HepG2 (cell line): ENCODE data around the gene CFL1. TPM values are rescaled to one million over a fixed set of nuclear protein-coding genes. Genes with fewer than 3 reads are reported as not detected.

ENCODE experiments used
- CBX1 ChIP-seq: IDR thresholded peaks from one replicate; pipeline ENCODE4 v1.6.1; 2016; ENCODE audit warnings: antibody characterized with exemption, low read depth
- GPN1 ChIP-seq: sonication (generic); formaldehyde crosslinking; IDR thresholded peaks from 2 replicates; pipeline ENCODE4 v1.5.1; 2020; ENCODE audit warnings: missing genetic modification reagents, borderline replicate concordance
- HOXA7 ChIP-seq: sonication (generic); formaldehyde crosslinking; IDR thresholded peaks from 2 replicates; pipeline ENCODE4 v1.8.1; 2022; ENCODE audit warnings: mild to moderate bottlenecking, missing genetic modification reagents, moderate library complexity
- KDM5B ChIP-seq: sonication (generic); formaldehyde crosslinking; IDR thresholded peaks from 2 replicates; pipeline ENCODE4 v1.4.0; 2020; ENCODE audit warnings: missing genetic modification reagents, mild to moderate bottlenecking, borderline replicate concordance
- LCORL ChIP-seq, 2 experiments: fragments of 450-650 bp in 1 of 2; sonication (generic) in 1 of 2; formaldehyde crosslinking in 1 of 2; IDR thresholded peaks; 2 replicates each; pipeline versions ENCODE4 v1.5.0 to v1.6.1; 2017 to 2020; ENCODE audit warnings: antibody characterized with exemption in 1 of 2, missing genetic modification reagents in 1 of 2
- MBNL3 ChIP-seq: fragments of 250-450 bp; sonication (Bioruptor Pico); conservative IDR thresholded peaks from 2 replicates; pipeline ENCODE4 v1.8.0; 2022; ENCODE audit warnings: mild to moderate bottlenecking, inconsistent platforms
- NCOA2 ChIP-seq: sonication (generic); formaldehyde crosslinking; IDR thresholded peaks from 2 replicates; pipeline ENCODE4 v1.8.0; 2022; ENCODE audit warnings: inconsistent platforms
- NR2F1 ChIP-seq, 2 experiments: fragments of 450-650 bp in 1 of 2; formaldehyde crosslinking in 1 of 2; IDR thresholded peaks; 2 replicates each; pipeline versions ENCODE4 v1.5.0 to v1.6.1; 2016 to 2020; ENCODE audit warnings: mild to moderate bottlenecking in 1 of 2, missing compliant biosample characterization in 1 of 2, missing genetic modification reagents in 1 of 2, moderate library complexity in 1 of 2
- RAD21 ChIP-seq: fragments of 450-650 bp; formaldehyde crosslinking; IDR thresholded peaks from 2 replicates; pipeline ENCODE4 v1.5.0; 2020; ENCODE audit warnings: mild to moderate bottlenecking
- RFXANK ChIP-seq: IDR thresholded peaks from 2 replicates; pipeline ENCODE4 v1.6.1; 2016
- RFXAP ChIP-seq: sonication (generic); formaldehyde crosslinking; IDR thresholded peaks from 2 replicates; pipeline ENCODE4 v1.4.0; 2020; ENCODE audit warnings: missing genetic modification reagents, borderline replicate concordance
- RXRB ChIP-seq: IDR thresholded peaks from 2 replicates; pipeline ENCODE4 v1.6.1; 2016; ENCODE audit warnings: borderline replicate concordance, missing genetic modification reagents, missing compliant biosample characterization
- TARDBP ChIP-seq: sonication (generic); formaldehyde crosslinking; IDR thresholded peaks from 2 replicates; pipeline ENCODE4 v1.8.0; 2022; ENCODE audit warnings: mild to moderate bottlenecking, missing genetic modification reagents
- ZBTB7A ChIP-seq: sonication (generic); formaldehyde crosslinking; IDR thresholded peaks from 2 replicates; pipeline ENCODE4 v1.8.0; 2022; ENCODE audit warnings: mild to moderate bottlenecking, missing genetic modification reagents
- ZNF138 ChIP-seq: sonication (generic); formaldehyde crosslinking; IDR thresholded peaks from 2 replicates; pipeline ENCODE4 v1.5.0; 2020; ENCODE audit warnings: mild to moderate bottlenecking, low read depth, missing genetic modification reagents
- ZNF333 ChIP-seq: sonication (generic); formaldehyde crosslinking; IDR thresholded peaks from 2 replicates; pipeline ENCODE4 v1.4.0; 2020; ENCODE audit warnings: mild to moderate bottlenecking, missing genetic modification reagents, borderline replicate concordance
- ZNF879 ChIP-seq: sonication (generic); formaldehyde crosslinking; IDR thresholded peaks from 2 replicates; pipeline ENCODE4 v1.8.1; 2023; ENCODE audit warnings: missing genetic modification reagents
- polyA plus RNA-seq, 8 experiments: library from polyadenylated mRNA; depleted of rRNA in 3 of 8; stranded (reverse) in 7 of 8; unstranded in 1 of 8; fragments of >200 nt; fragmentation: Illumina TruSeq in 4 of 8; extraction: Trizol in 4 of 8; gene quantifications; 2 replicates each; pipeline versions ENCODE4 v1.2.1 to v1.2.3, GENCODE V29; 2011 to 2016; ENCODE audit warnings: low read depth in 4 of 8, missing spikeins in 1 of 8, mixed read lengths in 1 of 8; ENCODE audit not compliant: insufficient read depth in 1 of 8
- total RNA-seq, 5 experiments: library from RNA; depleted of rRNA; stranded (reverse); fragments of >200 nt; fragmentation: Illumina TruSeq; extraction: Trizol; gene quantifications; 2 replicates each; pipeline ENCODE4 v1.2.3, GENCODE V29; 2016; ENCODE audit warnings: low read depth in 1 of 5
- TF ChIP-seq, protein P1 (sequence below): sonication (generic); formaldehyde crosslinking; IDR thresholded peaks from 2 replicates; pipeline ENCODE4 v1.9.0; 2021; ENCODE audit warnings: missing genetic modification reagents, borderline replicate concordance
- TF ChIP-seq, protein P2 (sequence below): IDR thresholded peaks from 2 replicates; pipeline ENCODE4 v1.6.1; 2018; ENCODE audit warnings: missing genetic modification reagents, mild to moderate bottlenecking, missing compliant biosample characterization
- TF ChIP-seq, protein P3 (sequence below): sonication (generic); formaldehyde crosslinking; IDR thresholded peaks from 2 replicates; pipeline ENCODE4 v1.5.0; 2020; ENCODE audit warnings: missing genetic modification reagents
- TF ChIP-seq, protein P4 (sequence below): sonication (generic); formaldehyde crosslinking; IDR thresholded peaks from 2 replicates; pipeline ENCODE4 v1.8.0; 2022; ENCODE audit warnings: missing genetic modification reagents, low read depth, mild to moderate bottlenecking, borderline replicate concordance
- TF ChIP-seq, protein P5 (sequence below): sonication (generic); formaldehyde crosslinking; IDR thresholded peaks from 2 replicates; pipeline ENCODE4 v1.4.0; 2020; ENCODE audit warnings: missing genetic modification reagents
- TF ChIP-seq, protein P6 (sequence below): sonication (generic); formaldehyde crosslinking; conservative IDR thresholded peaks from 2 replicates; pipeline ENCODE4 v1.8.0; 2022; ENCODE audit warnings: low read depth, missing genetic modification reagents

CFL1 gene
- total and polyA plus RNA-seq, 2 of the 13 experiments (the other 11 are each of a cell fraction or from before 2014, with no cell fraction given), result 379 to 383 TPM

DNA sequence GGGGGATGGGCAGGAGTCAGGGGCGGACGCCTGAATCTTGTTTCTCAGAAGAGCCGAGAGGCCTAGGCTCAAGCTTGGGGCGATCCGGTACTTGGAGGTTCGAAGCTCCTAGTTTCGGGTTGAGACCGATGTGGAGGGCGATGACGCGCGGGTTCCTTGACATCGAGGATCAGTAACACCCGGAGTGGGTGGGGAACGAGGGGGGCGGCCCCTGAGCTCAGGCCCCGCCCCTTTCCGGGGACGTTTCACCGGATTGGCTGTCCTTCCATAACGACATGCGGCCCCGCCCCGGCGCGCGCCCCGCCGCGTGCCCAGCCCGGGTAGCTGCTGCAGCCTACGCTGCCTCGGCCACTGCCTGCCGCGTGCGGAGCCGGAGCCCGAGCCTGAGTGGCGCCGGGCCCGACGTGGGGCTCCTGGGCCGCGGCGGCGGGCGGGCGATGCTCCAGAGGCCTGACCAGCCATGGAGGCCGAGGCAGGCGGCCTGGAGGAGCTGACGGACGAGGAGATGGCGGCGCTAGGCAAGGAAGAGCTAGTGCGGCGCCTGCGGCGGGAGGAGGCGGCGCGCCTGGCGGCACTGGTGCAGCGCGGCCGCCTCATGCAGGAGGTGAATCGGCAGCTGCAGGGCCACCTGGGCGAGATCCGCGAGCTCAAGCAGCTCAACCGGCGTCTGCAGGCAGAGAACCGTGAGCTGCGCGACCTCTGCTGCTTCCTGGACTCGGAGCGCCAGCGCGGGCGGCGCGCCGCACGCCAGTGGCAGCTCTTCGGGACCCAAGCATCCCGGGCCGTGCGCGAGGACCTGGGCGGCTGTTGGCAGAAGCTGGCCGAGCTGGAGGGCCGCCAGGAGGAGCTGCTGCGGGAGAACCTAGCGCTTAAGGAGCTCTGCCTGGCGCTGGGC lies 32.6 kb upstream of the CFL1 start, which contains the start of gene CCDC85B (continued):
- TF ChIP-seq NR2F1 (CRISPR knock-in tag; IDR thresholded peaks at IDR 0.05), result no peak
- TF ChIP-seq, protein P1, sequence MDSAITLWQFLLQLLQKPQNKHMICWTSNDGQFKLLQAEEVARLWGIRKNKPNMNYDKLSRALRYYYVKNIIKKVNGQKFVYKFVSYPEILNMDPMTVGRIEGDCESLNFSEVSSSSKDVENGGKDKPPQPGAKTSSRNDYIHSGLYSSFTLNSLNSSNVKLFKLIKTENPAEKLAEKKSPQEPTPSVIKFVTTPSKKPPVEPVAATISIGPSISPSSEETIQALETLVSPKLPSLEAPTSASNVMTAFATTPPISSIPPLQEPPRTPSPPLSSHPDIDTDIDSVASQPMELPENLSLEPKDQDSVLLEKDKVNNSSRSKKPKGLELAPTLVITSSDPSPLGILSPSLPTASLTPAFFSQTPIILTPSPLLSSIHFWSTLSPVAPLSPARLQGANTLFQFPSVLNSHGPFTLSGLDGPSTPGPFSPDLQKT (CRISPR knock-in tag), result no peak
- no peak for TF ChIP-seq LCORL (IDR thresholded peaks at IDR 0.05)
- TF ChIP-seq LCORL (CRISPR knock-in tag; IDR thresholded peaks at IDR 0.05), result no peak
- TF ChIP-seq RFXANK (CRISPR knock-in tag), result no peak
- no peak for TF ChIP-seq MBNL3 (CRISPR knock-in tag)
- TF ChIP-seq ZNF333 (CRISPR knock-in tag), result peak; percentile 25; the same call in 1 of the 2 replicates
- peak; percentile 80; the same call in 1 of the 2 replicates for TF ChIP-seq ZNF138 (CRISPR knock-in tag)
- TF ChIP-seq NCOA2 (CRISPR knock-in tag), result no peak; the same call in 1 of the 2 replicates
- TF ChIP-seq, protein P2, sequence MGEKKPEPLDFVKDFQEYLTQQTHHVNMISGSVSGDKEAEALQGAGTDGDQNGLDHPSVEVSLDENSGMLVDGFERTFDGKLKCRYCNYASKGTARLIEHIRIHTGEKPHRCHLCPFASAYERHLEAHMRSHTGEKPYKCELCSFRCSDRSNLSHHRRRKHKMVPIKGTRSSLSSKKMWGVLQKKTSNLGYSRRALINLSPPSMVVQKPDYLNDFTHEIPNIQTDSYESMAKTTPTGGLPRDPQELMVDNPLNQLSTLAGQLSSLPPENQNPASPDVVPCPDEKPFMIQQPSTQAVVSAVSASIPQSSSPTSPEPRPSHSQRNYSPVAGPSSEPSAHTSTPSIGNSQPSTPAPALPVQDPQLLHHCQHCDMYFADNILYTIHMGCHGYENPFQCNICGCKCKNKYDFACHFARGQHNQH (CRISPR knock-in tag), result peak; percentile 43; the same call in 1 of the 2 replicates
- TF ChIP-seq, protein P3, sequence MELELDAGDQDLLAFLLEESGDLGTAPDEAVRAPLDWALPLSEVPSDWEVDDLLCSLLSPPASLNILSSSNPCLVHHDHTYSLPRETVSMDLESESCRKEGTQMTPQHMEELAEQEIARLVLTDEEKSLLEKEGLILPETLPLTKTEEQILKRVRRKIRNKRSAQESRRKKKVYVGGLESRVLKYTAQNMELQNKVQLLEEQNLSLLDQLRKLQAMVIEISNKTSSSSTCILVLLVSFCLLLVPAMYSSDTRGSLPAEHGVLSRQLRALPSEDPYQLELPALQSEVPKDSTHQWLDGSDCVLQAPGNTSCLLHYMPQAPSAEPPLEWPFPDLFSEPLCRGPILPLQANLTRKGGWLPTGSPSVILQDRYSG (CRISPR knock-in tag), result peak; percentile 90; the same call in 1 of the 2 replicates
- TF ChIP-seq RXRB (CRISPR knock-in tag), result no peak
- TF ChIP-seq ZBTB7A (CRISPR knock-in tag), result peak; percentile 81
- peak; percentile 66; the same call in 1 of the 2 replicates for TF ChIP-seq ZNF879 (CRISPR knock-in tag)
- TF ChIP-seq, protein P4, sequence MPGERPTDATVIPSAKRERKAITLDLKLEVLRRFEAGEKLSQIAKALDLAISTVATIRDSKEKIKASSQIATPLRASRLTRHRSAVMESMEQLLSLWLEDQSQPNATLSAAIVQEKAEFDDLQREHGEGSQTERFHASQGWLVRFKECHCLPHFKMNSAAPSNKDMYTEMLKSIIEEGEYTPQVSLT (CRISPR knock-in tag), result no peak
- TF ChIP-seq KDM5B (CRISPR knock-in tag), result peak; percentile 71; the same call in 1 of the 2 replicates
- peak; percentile 82 for TF ChIP-seq RFXAP (CRISPR knock-in tag)
- TF ChIP-seq, protein P5, sequence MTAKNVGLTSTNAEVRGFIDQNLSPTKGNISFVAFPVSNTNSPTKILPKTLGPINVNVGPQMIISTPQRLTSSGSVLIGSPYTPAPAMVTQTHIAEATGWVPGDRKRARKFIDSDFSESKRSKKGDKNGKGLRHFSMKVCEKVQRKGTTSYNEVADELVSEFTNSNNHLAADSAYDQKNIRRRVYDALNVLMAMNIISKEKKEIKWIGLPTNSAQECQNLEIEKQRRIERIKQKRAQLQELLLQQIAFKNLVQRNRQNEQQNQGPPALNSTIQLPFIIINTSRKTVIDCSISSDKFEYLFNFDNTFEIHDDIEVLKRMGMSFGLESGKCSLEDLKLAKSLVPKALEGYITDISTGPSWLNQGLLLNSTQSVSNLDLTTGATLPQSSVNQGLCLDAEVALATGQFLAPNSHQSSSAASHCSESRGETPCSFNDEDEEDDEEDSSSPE (CRISPR knock-in tag), result peak; percentile 76
- TF ChIP-seq GPN1 (CRISPR knock-in tag), result no peak
- no peak for TF ChIP-seq CBX1
- TF ChIP-seq HOXA7 (CRISPR knock-in tag), result no peak
- TF ChIP-seq TARDBP (CRISPR knock-in tag), result peak; percentile 78; the same call in 1 of the 2 replicates
- TF ChIP-seq, protein P6, sequence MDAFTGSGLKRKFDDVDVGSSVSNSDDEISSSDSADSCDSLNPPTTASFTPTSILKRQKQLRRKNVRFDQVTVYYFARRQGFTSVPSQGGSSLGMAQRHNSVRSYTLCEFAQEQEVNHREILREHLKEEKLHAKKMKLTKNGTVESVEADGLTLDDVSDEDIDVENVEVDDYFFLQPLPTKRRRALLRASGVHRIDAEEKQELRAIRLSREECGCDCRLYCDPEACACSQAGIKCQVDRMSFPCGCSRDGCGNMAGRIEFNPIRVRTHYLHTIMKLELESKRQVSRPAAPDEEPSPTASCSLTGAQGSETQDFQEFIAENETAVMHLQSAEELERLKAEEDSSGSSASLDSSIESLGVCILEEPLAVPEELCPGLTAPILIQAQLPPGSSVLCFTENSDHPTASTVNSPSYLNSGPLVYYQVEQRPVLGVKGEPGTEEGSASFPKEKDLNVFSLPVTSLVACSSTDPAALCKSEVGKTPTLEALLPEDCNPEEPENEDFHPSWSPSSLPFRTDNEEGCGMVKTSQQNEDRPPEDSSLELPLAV (CRISPR knock-in tag), result no peak
- no peak for TF ChIP-seq RAD21
